Stimulated activated CD8-positive, alpha-beta memory T cell treated with anti-CD3 and anti-CD28 coated beads, Interleukin-12 subunit alpha, Interleukin-12 subunit beta, amount 100 ng/mL, for 24 hours (primary cell): Measurements from ENCODE around the gene RGL1.

Source experiments
- DNase-seq: peaks from one replicate; pipeline ENCODE4 v3.0.0-alpha.2; 2020; ENCODE audit errors: extremely low read depth

Gene RGL1

GRCh38 chr1:183821309-183821888, 16.5 kb downstream of the RGL1 start:
- no peak for DNase-seq

- DNase-seq = no peak
Observed at GRCh38 chr1:183821889-183822611, 17.1 kb downstream of the RGL1 start.

GRCh38 chr1:183824291-183824690, 19.4 kb downstream of the RGL1 start:
- no peak for DNase-seq

- DNase-seq = no peak
Observed at GRCh38 chr1:183827801-183828200, 22.9 kb downstream of the RGL1 start.

- no peak for DNase-seq
Observed at GRCh38 chr1:183830389-183830788, 25.5 kb downstream of the RGL1 start.

- no peak for DNase-seq
Observed at GRCh38 chr1:183831311-183831710, 26.4 kb downstream of the RGL1 start.

GRCh38 chr1:183832459-183832858, 27.5 kb downstream of the RGL1 start:
- DNase-seq = no peak

- DNase-seq = no peak
Observed at GRCh38 chr1:183834568-183834967, 29.6 kb downstream of the RGL1 start.

GRCh38 chr1:183836598-183836997, 31.7 kb downstream of the RGL1 start:
- no peak for DNase-seq

- DNase-seq = no peak
Observed at GRCh38 chr1:183837062-183837461, 32.1 kb downstream of the RGL1 start.

GRCh38 chr1:183838221-183838620, 33.3 kb downstream of the RGL1 start:
- no peak for DNase-seq

- no peak for DNase-seq
Observed at GRCh38 chr1:183840140-183840539, 35.2 kb downstream of the RGL1 start.

GRCh38 chr1:183841550-183841949, 36.6 kb downstream of the RGL1 start:
- no peak for DNase-seq

- DNase-seq = no peak
Observed at GRCh38 chr1:183841950-183842794, 37.3 kb downstream of the RGL1 start.

- DNase-seq = no peak
Observed at GRCh38 chr1:183842795-183843144, 37.9 kb downstream of the RGL1 start.

- DNase-seq = no peak
Observed at GRCh38 chr1:183844806-183845205, 39.9 kb downstream of the RGL1 start.

- DNase-seq = no peak
Observed at GRCh38 chr1:183845681-183846080, 40.8 kb downstream of the RGL1 start.

GRCh38 chr1:183847641-183848040, 42.7 kb downstream of the RGL1 start:
- DNase-seq = no peak

- DNase-seq = no peak
Observed at GRCh38 chr1:183850852-183851251, 45.9 kb downstream of the RGL1 start.

GRCh38 chr1:183859119-183859518, 54.2 kb downstream of the RGL1 start:
- DNase-seq = no peak

- no peak for DNase-seq
Observed at GRCh38 chr1:183859831-183860230, 54.9 kb downstream of the RGL1 start.

- DNase-seq = no peak
Observed at GRCh38 chr1:183862967-183863366, 58.0 kb downstream of the RGL1 start.

- DNase-seq = no peak
Observed at GRCh38 chr1:183863852-183864251, 58.9 kb downstream of the RGL1 start.
